ENCODE results near the gene SRCIN1. TPM values are rescaled to one million over a fixed set of nuclear protein-coding genes. Genes with fewer than 3 reads are reported as not detected.

Gene SRCIN1
- total and polyA plus RNA-seq, 2 donors (not counting 1 experiment from before 2014, with no cell fraction given) = 0.44 to 1.1 TPM

DNA sequence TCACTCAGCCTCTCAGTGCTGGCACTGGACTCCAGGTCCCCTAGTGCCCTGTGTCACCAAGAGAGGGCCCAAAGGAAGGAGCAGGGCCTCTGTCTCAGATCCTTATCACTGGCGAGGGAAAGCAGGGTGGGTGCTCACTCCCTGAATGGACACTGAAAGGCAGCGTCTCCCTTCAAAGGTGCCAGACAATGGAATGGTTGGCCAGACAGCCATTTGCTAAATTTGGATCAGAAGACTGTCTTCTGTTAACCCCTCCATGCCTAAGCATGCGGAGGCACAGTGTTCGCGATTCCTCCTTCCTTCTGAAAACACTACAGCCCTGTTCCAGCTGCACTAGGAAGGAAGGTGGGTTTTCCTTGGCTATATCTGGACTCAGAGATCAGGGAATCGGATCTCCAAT, 48.4 kb downstream of the SRCIN1 start:
- WGBS (ENCODE audit: insufficient coverage) = 72% methylated on average over 3 of the region's 6 CpGs
- Histone ChIP-seq H4K20me1 (ENCODE audit: control insufficient read depth, insufficient read depth, low read length, poor library complexity, severe bottlenecking) (peaks cover 3% of the 10 kb centered on the region), H3K79me2 (ENCODE audit: control insufficient read depth, insufficient read depth, low read length) (no peaks in the 10 kb centered on the region), H3K4me1 (ENCODE audit: control insufficient read depth in 2 of 2, insufficient read depth in 2 of 2, low read length in 2 of 2) (peaks cover 18 to 34% of the 10 kb centered on the region in 2 donors), H3K9me3 (ENCODE audit: control extremely low read depth in 1 of 3, control insufficient read depth in 2 of 3, insufficient read depth in 1 of 3, low read length in 2 of 3) (peaks cover 0 to 17% (median 0%) of the 10 kb centered on the region in 3 donors), H3K4me2 (replicated peaks; ENCODE audit: low read depth, low read length, poor library complexity, severe bottlenecking) (no peak overlapping the region), H3K9ac (ENCODE audit: low read length) (no peak overlapping the region), H2AFZ (ENCODE audit: insufficient read depth, low read depth, low read length, poor library complexity, severe bottlenecking) (no peak overlapping the region), H3K27ac (ENCODE audit: low read length in 2 of 2) (no peak overlapping the region), H3K27me3 (replicated peaks in 1 of 4; ENCODE audit: control extremely low read depth in 1 of 4, control insufficient read depth in 3 of 4, insufficient read depth in 4 of 4, low read length in 3 of 4) (peaks cover 0 to 25% (median 14%) of the 10 kb centered on the region in 4 experiments), H3K36me3 (replicated peaks in 1 of 2; ENCODE audit: control extremely low read depth in 1 of 2, control insufficient read depth in 1 of 2, extremely low read depth in 1 of 2, insufficient read depth in 2 of 2, low read length in 1 of 2) (no peaks in the 10 kb centered on the region), H3K4me3 (ENCODE audit: control extremely low read depth in 1 of 5, extremely low read depth in 1 of 5, insufficient read depth in 1 of 5, low read depth in 2 of 5, low read length in 4 of 5) (no peak overlapping the region)
- intact Hi-C loops (cut with micrococcal nuclease) = loop anchor here (5.0 to 10.0 kb wide), 2 partner anchors 133 to 195 kb away; partner anchors contain the start of genes ARHGAP23 and PSMB3
- DNase-seq (no peak), ATAC-seq (ENCODE audit: low read depth) (no peak)
- CTCF ChIA-PET = interaction anchor here (0.6 to 9.1 kb wide), 29 partner anchors 9 to 426 kb away, joined by 3 to 196 read pairs (median 4); partner anchors contain the start of genes CISD3, EPOP and SRCIN1
- Mint-ChIP-seq H3K9me3 (ENCODE audit: insufficient read depth) (no peaks in the 10 kb centered on the region), H3K27me3 (peaks cover 27% of the 10 kb centered on the region), H3K4me1 (peaks cover 27% of the 10 kb centered on the region), H3K27ac (no peak overlapping the region), H3K4me3 (peak overlapping the region; percentile 99)
- no peak for TF ChIP-seq EZH2 (IDR thresholded peaks at IDR 0.05; ENCODE audit: borderline replicate concordance, insufficient read depth, low read depth, low read length, poor library complexity, severe bottlenecking)
- TF ChIP-seq, protein P1, sequence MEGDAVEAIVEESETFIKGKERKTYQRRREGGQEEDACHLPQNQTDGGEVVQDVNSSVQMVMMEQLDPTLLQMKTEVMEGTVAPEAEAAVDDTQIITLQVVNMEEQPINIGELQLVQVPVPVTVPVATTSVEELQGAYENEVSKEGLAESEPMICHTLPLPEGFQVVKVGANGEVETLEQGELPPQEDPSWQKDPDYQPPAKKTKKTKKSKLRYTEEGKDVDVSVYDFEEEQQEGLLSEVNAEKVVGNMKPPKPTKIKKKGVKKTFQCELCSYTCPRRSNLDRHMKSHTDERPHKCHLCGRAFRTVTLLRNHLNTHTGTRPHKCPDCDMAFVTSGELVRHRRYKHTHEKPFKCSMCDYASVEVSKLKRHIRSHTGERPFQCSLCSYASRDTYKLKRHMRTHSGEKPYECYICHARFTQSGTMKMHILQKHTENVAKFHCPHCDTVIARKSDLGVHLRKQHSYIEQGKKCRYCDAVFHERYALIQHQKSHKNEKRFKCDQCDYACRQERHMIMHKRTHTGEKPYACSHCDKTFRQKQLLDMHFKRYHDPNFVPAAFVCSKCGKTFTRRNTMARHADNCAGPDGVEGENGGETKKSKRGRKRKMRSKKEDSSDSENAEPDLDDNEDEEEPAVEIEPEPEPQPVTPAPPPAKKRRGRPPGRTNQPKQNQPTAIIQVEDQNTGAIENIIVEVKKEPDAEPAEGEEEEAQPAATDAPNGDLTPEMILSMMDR (IDR thresholded peaks at IDR 0.05) = no peak
- POLR2A ChIA-PET = interaction anchor here (0.7 kb wide), 1 partner anchor 172 kb away, joined by 3 read pairs; no protein-coding TSS in a partner anchor

DNA sequence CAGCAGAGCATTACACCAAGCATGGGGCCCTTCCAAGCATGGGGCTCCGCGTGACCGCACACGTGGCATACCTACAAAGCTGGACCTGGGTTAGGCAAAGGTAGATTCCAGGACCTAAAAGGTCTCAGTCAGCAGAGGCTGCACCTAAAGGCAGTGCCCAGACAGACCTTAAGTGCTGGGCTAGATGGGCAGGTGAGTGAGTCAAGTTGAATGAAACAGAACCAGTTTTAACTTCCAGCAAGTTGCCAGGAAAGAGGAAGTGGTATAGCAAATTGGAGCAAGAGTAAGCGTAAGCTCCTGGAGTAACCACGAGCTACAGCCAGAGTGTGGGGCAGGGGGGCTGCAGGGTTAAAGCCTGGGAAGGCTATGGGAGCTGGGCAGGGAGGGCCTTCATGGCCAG, 49.5 kb downstream of the SRCIN1 start:
- Histone ChIP-seq H3K79me2 (ENCODE audit: control insufficient read depth, insufficient read depth, low read length) (no peaks in the 10 kb centered on the region), H3K27me3 (replicated peaks in 1 of 4; ENCODE audit: control extremely low read depth in 1 of 4, control insufficient read depth in 3 of 4, insufficient read depth in 4 of 4, low read length in 3 of 4) (peaks cover 0 to 15% (median 8%) of the 10 kb centered on the region in 4 experiments), H2AFZ (ENCODE audit: insufficient read depth, low read depth, low read length, poor library complexity, severe bottlenecking) (no peak overlapping the region), H3K4me3 (ENCODE audit: control extremely low read depth in 1 of 5, extremely low read depth in 1 of 5, insufficient read depth in 1 of 5, low read depth in 2 of 5, low read length in 4 of 5) (no peak overlapping the region), H3K36me3 (replicated peaks in 1 of 2; ENCODE audit: control extremely low read depth in 1 of 2, control insufficient read depth in 1 of 2, extremely low read depth in 1 of 2, insufficient read depth in 2 of 2, low read length in 1 of 2) (no peaks in the 10 kb centered on the region), H3K9ac (ENCODE audit: low read length) (no peak overlapping the region), H4K20me1 (ENCODE audit: control insufficient read depth, insufficient read depth, low read length, poor library complexity, severe bottlenecking) (no peaks in the 10 kb centered on the region), H3K9me3 (ENCODE audit: control extremely low read depth in 1 of 3, control insufficient read depth in 2 of 3, insufficient read depth in 1 of 3, low read length in 2 of 3) (peaks cover 0 to 10% (median 0%) of the 10 kb centered on the region in 3 donors), H3K4me1 (ENCODE audit: control insufficient read depth in 2 of 2, insufficient read depth in 2 of 2, low read length in 2 of 2) (peaks cover 11 to 31% of the 10 kb centered on the region in 2 donors), H3K4me2 (replicated peaks; ENCODE audit: low read depth, low read length, poor library complexity, severe bottlenecking) (no peak overlapping the region), H3K27ac (ENCODE audit: low read length in 2 of 2) (no peak overlapping the region)
- DNase-seq (no peak), ATAC-seq (ENCODE audit: low read depth) (no peak)
- WGBS (ENCODE audit: insufficient coverage) = 69% methylated on average over 6 of the region's 6 CpGs
- intact Hi-C loops (cut with micrococcal nuclease) = loop anchor here (5.0 to 10.0 kb wide), 2 partner anchors 131 to 196 kb away; partner anchors contain the start of genes ARHGAP23 and PSMB3
- Mint-ChIP-seq H3K9me3 (ENCODE audit: insufficient read depth) (no peaks in the 10 kb centered on the region), H3K27ac (no peak overlapping the region), H3K4me3 (no peak overlapping the region), H3K4me1 (peaks cover 25% of the 10 kb centered on the region), H3K27me3 (peaks cover 27% of the 10 kb centered on the region)
- TF ChIP-seq EZH2 (IDR thresholded peaks at IDR 0.05; ENCODE audit: borderline replicate concordance, insufficient read depth, low read depth, low read length, poor library complexity, severe bottlenecking) = no peak
- TF ChIP-seq, protein P1 (IDR thresholded peaks at IDR 0.05) = no peak
- POLR2A ChIA-PET = no interaction called here
- CTCF ChIA-PET = interaction anchor here (1.0 to 9.1 kb wide), 4 partner anchors 28 to 178 kb away, joined by 3 to 196 read pairs (median 102); no protein-coding TSS in a partner anchor

Data from B cell (primary cell).